AG04449 (cell line): ENCODE data around the gene IRAK3.

Source experiments
- CTCF ChIA-PET: fragments of 350-600 bp; formaldehyde crosslinking; extraction: SDS; loops from one replicate; lab custom pipeline; 2021; ENCODE audit warnings: antibody characterized with exemption; lab: Yijun Ruan, JAX
- POLR2A ChIA-PET: fragments of 400-600, 350-600 bp; formaldehyde crosslinking; extraction: SDS; loops from one replicate; lab custom pipeline; 2020; ENCODE audit warnings: antibody characterized with exemption, inconsistent platforms; lab: Yijun Ruan, JAX
- DNase-seq: peaks from one replicate; pipeline ENCODE4 v3.0.0-alpha.2; 2010; ENCODE audit warnings: low read depth, low spot score
- H3K4me3 ChIP-seq: 2 replicates; pipeline ENCODE4 v1.5.1; 2011; ENCODE audit warnings: low read depth, mild to moderate bottlenecking, control low read depth, low read length
- TF ChIP-seq, protein P1 (sequence below): IDR thresholded peaks from one replicate; pipeline ENCODE4 v1.5.1; 2011; ENCODE audit warnings: mild to moderate bottlenecking, moderate library complexity, low read length, control low read depth, inconsistent platforms; ENCODE audit not compliant: insufficient read depth; ENCODE audit errors: missing control alignments

The IRAK3 gene

GRCh38 chr12:66242311-66242710, 53.3 kb downstream of the IRAK3 start:
- no peak overlapping the region for H3K4me3 ChIP-seq
- ChIA-PET CTCF (interaction anchor here (0.7 kb wide), 1 partner anchor 28 kb away, joined by 3 read pairs; no protein-coding TSS in a partner anchor), POLR2A (no interaction called here)
- DNase-seq: no peak
- TF ChIP-seq, protein P1, sequence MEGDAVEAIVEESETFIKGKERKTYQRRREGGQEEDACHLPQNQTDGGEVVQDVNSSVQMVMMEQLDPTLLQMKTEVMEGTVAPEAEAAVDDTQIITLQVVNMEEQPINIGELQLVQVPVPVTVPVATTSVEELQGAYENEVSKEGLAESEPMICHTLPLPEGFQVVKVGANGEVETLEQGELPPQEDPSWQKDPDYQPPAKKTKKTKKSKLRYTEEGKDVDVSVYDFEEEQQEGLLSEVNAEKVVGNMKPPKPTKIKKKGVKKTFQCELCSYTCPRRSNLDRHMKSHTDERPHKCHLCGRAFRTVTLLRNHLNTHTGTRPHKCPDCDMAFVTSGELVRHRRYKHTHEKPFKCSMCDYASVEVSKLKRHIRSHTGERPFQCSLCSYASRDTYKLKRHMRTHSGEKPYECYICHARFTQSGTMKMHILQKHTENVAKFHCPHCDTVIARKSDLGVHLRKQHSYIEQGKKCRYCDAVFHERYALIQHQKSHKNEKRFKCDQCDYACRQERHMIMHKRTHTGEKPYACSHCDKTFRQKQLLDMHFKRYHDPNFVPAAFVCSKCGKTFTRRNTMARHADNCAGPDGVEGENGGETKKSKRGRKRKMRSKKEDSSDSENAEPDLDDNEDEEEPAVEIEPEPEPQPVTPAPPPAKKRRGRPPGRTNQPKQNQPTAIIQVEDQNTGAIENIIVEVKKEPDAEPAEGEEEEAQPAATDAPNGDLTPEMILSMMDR: no peak

- TF ChIP-seq, protein P1: no peak
- ChIA-PET CTCF (interaction anchor here (1.8 kb wide), 1 partner anchor 26 kb away, joined by 6 read pairs; no protein-coding TSS in a partner anchor), POLR2A (no interaction called here)
- no peak for DNase-seq
- H3K4me3 ChIP-seq: no peak overlapping the region
These were observed 54.9 kb downstream of the IRAK3 start for GRCh38 chr12:66243911-66244310.

- DNase-seq: no peak
- POLR2A ChIA-PET: no interaction called here
- CTCF ChIA-PET: interaction anchor here (1.8 kb wide), 1 partner anchor 26 kb away, joined by 6 read pairs; no protein-coding TSS in a partner anchor
- TF ChIP-seq, protein P1: no peak
- no peak overlapping the region for H3K4me3 ChIP-seq
These were observed 55.4 kb downstream of the IRAK3 start for GRCh38 chr12:66244446-66244845.

DNA sequence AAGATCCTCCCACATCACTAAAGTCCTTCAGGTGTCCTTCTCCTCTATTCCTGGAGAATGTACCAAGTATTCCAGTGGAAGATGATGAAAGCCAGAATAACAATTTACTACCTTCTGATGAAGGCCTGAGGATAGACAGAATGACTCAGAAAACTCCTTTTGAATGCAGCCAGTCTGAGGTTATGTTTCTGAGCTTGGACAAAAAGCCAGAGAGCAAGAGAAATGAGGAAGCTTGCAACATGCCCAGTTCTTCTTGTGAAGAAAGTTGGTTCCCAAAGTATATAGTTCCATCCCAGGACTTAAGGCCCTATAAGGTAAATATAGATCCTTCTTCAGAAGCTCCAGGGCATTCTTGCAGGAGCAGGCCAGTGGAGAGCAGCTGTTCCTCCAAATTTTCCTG, 58.7 kb downstream of the IRAK3 start:
- CTCF ChIA-PET: no interaction called here
- no peak for DNase-seq

DNA sequence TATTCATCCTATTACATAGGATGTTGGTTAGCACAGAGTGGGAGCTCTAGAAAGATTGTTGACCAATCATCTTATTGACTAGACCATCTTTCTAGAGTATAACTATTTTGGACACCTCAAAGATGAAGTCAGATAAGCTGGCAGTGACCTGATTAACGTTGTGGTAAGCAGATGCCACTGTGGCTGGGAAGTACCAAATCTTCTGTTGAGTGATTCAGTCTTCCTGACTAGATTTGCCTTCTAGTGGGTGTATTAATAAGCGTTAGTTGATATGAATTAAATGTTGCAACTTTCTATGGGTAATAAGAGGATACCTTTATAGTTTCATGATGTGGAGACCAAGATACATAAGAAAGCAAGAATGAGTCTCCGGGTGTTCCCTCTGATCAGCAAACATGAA, 62.0 kb downstream of the IRAK3 start:
- H3K4me3 ChIP-seq: no peak overlapping the region
- no peak for DNase-seq
- ChIA-PET POLR2A (no interaction called here), CTCF (no interaction called here)
- TF ChIP-seq, protein P1: no peak

More for the DNA sequence above, 58.7 kb downstream of the IRAK3 start:
- H3K4me3 ChIP-seq: no peak overlapping the region
- TF ChIP-seq, protein P1: no peak
- POLR2A ChIA-PET: no interaction called here

GRCh38 chr12:66252771-66253170, 63.8 kb downstream of the IRAK3 start:
- TF ChIP-seq, protein P1: no peak
- no peak for DNase-seq
- POLR2A ChIA-PET: no interaction called here
- H3K4me3 ChIP-seq: no peak overlapping the region
- CTCF ChIA-PET: interaction anchor here (1.1 kb wide), 1 partner anchor 17 kb away, joined by 4 read pairs; no protein-coding TSS in a partner anchor
